HepG2 (cell line): Measurements from ENCODE around the gene KTI12. TPM values are rescaled to one million over a fixed set of nuclear protein-coding genes. Genes with fewer than 3 reads are reported as not detected.

ENCODE experiments used
- CCAR2 ChIP-seq: fragments of 200-400 bp; formaldehyde crosslinking; optimal IDR thresholded peaks from 2 replicates; pipeline ENCODE3; 2018; ENCODE audit warnings: low read depth, mild to moderate bottlenecking, low read length, moderate library complexity
- DBP ChIP-seq: sonication (generic); formaldehyde crosslinking; IDR thresholded peaks from 2 replicates; pipeline ENCODE4 v1.4.0; 2020; ENCODE audit warnings: missing genetic modification reagents; ENCODE audit errors: not compliant biosample characterization
- HBP1 ChIP-seq: IDR thresholded peaks from 2 replicates; pipeline ENCODE4 v1.6.1; 2016; ENCODE audit warnings: low read depth, control low read depth
- HINFP ChIP-seq: sonication (generic); formaldehyde crosslinking; IDR thresholded peaks from 2 replicates; pipeline ENCODE4 v1.4.0; 2020; ENCODE audit warnings: low read depth, mild to moderate bottlenecking, missing genetic modification reagents
- HOXA5 ChIP-seq: sonication (generic); formaldehyde crosslinking; IDR thresholded peaks from 2 replicates; pipeline ENCODE4 v1.4.0; 2020; ENCODE audit warnings: missing genetic modification reagents
- ISL2 ChIP-seq: sonication (generic); formaldehyde crosslinking; IDR thresholded peaks from 2 replicates; pipeline ENCODE4 v1.5.0; 2020; ENCODE audit warnings: missing genetic modification reagents
- MAX ChIP-seq: IDR thresholded peaks from 2 replicates; pipeline ENCODE4 v1.6.1; 2012; ENCODE audit warnings: inconsistent platforms
- MEIS2 ChIP-seq: sonication (generic); formaldehyde crosslinking; IDR thresholded peaks from 2 replicates; pipeline ENCODE4 v1.9.0; 2021; ENCODE audit warnings: mild to moderate bottlenecking, missing genetic modification reagents
- MXD4 ChIP-seq: IDR thresholded peaks from 2 replicates; pipeline ENCODE4 v1.6.1; 2016; ENCODE audit warnings: mild to moderate bottlenecking, missing biosample characterization, missing genetic modification reagents
- SMAD3 ChIP-seq: sonication (generic); formaldehyde crosslinking; IDR thresholded peaks from 2 replicates; pipeline ENCODE4 v1.4.0; 2020; ENCODE audit warnings: missing genetic modification reagents
- SMAD9 ChIP-seq: sonication (generic); formaldehyde crosslinking; IDR thresholded peaks from 2 replicates; pipeline ENCODE4 v1.5.1; 2020; ENCODE audit warnings: mild to moderate bottlenecking, missing genetic modification reagents
- TSC22D2 ChIP-seq: sonication (generic); formaldehyde crosslinking; IDR thresholded peaks from 2 replicates; pipeline ENCODE4 v1.5.1; 2020; ENCODE audit warnings: missing genetic modification reagents, mild to moderate bottlenecking, borderline replicate concordance
- ZBED4 ChIP-seq: sonication (generic); formaldehyde crosslinking; IDR thresholded peaks from 2 replicates; pipeline ENCODE4 v1.4.0; 2020; ENCODE audit warnings: missing genetic modification reagents, borderline replicate concordance
- ZNF138 ChIP-seq: sonication (generic); formaldehyde crosslinking; IDR thresholded peaks from 2 replicates; pipeline ENCODE4 v1.5.0; 2020; ENCODE audit warnings: mild to moderate bottlenecking, low read depth, missing genetic modification reagents
- ZNF326 ChIP-seq: sonication (generic); formaldehyde crosslinking; IDR thresholded peaks from 2 replicates; pipeline ENCODE4 v1.4.0; 2020; ENCODE audit warnings: missing genetic modification reagents, borderline replicate concordance
- ZNF605 ChIP-seq: sonication (generic); formaldehyde crosslinking; IDR thresholded peaks from 2 replicates; pipeline ENCODE4 v1.8.0; 2022; ENCODE audit warnings: mild to moderate bottlenecking, missing genetic modification reagents
- ZNF660 ChIP-seq: sonication (generic); formaldehyde crosslinking; IDR thresholded peaks from 2 replicates; pipeline ENCODE4 v1.5.1; 2020; ENCODE audit warnings: mild to moderate bottlenecking, low read depth, missing genetic modification reagents, borderline replicate concordance
- ZNF703 ChIP-seq: sonication (generic); formaldehyde crosslinking; IDR thresholded peaks from 2 replicates; pipeline ENCODE4 v1.5.1; 2020; ENCODE audit warnings: missing genetic modification reagents, mild to moderate bottlenecking, moderate library complexity, borderline replicate concordance
- ZNF761 ChIP-seq: sonication (generic); formaldehyde crosslinking; conservative IDR thresholded peaks from 2 replicates; pipeline ENCODE4 v1.4.0; 2020; ENCODE audit warnings: mild to moderate bottlenecking, missing genetic modification reagents
- polyA plus RNA-seq, 8 experiments: library from polyadenylated mRNA; depleted of rRNA in 3 of 8; stranded (reverse) in 7 of 8; unstranded in 1 of 8; fragments of >200 nt; fragmentation: Illumina TruSeq in 4 of 8; extraction: Trizol in 4 of 8; gene quantifications; 2 replicates each; pipeline versions ENCODE4 v1.2.1 to v1.2.3, GENCODE V29; 2011 to 2016; ENCODE audit warnings: low read depth in 4 of 8, missing spikeins in 1 of 8, mixed read lengths in 1 of 8; ENCODE audit not compliant: insufficient read depth in 1 of 8
- total RNA-seq, 5 experiments: library from RNA; depleted of rRNA; stranded (reverse); fragments of >200 nt; fragmentation: Illumina TruSeq; extraction: Trizol; gene quantifications; 2 replicates each; pipeline ENCODE4 v1.2.3, GENCODE V29; 2016; ENCODE audit warnings: low read depth in 1 of 5

The KTI12 gene
- total and polyA plus RNA-seq, 2 of the 13 experiments (the other 11 are each of a cell fraction or from before 2014, with no cell fraction given): 7.4 to 10.2 TPM

GRCh38 chr1:52002038-52002917 lies 31.3 kb downstream of the KTI12 start (continued):
- TF ChIP-seq ZNF605 (CRISPR knock-in tag) (0 out of 2 replicates have a peak, but pooled peaks have one; percentile 35), ZBED4 (CRISPR knock-in tag) (no peak), ZNF761 (CRISPR knock-in tag) (no peak), ZNF660 (CRISPR knock-in tag) (no peak), HBP1 (CRISPR knock-in tag) (no peak), ISL2 (CRISPR knock-in tag) (0 out of 2 replicates have a peak, but pooled peaks have one; percentile 30), SMAD3 (CRISPR knock-in tag) (0 out of 2 replicates have a peak, but pooled peaks have one; percentile 31), MEIS2 (CRISPR knock-in tag) (no peak), DBP (CRISPR knock-in tag) (no peak), SMAD9 (CRISPR knock-in tag) (no peak), MAX (no peak), ZNF703 (CRISPR knock-in tag) (no peak), HINFP (CRISPR knock-in tag) (no peak), ZNF326 (CRISPR knock-in tag) (no peak), CCAR2 (no peak), TSC22D2 (CRISPR knock-in tag) (no peak), HOXA5 (CRISPR knock-in tag) (no peak), ZNF138 (no peak), MXD4 (CRISPR knock-in tag) (0 out of 2 replicates have a peak, but pooled peaks have one; percentile 20)
